ENCODE data around the gene NDUFS6.

NDUFS6 gene

DNA sequence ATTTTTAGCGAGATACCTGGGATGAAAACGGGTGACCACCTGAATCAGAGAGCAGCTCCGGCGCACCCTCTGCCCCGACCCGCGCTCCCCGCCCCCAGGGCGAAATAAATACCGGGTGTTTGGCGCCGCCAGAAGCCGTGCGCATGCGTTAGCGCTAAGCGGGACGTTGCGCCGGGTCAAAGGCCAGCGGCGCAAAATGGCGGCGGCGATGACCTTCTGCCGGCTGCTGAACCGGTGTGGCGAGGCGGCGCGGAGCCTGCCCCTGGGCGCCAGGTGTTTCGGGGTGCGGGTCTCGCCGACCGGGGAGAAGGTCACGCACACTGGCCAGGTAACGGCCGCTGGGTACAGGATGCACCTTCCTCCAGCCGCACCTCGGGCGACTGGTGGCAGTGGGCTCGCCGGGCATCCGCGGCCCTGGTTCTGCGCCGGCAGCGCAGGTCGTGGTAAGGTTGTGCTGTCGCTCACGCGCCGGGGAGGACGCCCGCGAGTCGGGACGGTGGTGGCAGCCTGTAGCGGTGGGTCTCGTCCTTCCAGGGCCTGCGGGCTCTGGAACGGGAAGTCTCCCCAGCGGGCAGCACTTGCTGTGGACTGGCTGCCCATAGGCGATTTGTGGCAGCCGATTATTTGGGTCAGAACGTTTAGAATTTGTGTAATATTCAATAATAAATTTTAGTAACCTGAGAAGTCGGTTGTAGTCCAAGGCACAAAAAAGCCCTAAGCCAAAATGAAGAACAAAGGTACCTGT is at the start of gene NDUFS6:
TSS of gene NDUFS6 (plus strand) at position 186 of the 745 bp plus-strand sequence. CDS start at position 197, 11 bp downstream.
- peak; percentile 78 to 79 for DNase-seq

DNA sequence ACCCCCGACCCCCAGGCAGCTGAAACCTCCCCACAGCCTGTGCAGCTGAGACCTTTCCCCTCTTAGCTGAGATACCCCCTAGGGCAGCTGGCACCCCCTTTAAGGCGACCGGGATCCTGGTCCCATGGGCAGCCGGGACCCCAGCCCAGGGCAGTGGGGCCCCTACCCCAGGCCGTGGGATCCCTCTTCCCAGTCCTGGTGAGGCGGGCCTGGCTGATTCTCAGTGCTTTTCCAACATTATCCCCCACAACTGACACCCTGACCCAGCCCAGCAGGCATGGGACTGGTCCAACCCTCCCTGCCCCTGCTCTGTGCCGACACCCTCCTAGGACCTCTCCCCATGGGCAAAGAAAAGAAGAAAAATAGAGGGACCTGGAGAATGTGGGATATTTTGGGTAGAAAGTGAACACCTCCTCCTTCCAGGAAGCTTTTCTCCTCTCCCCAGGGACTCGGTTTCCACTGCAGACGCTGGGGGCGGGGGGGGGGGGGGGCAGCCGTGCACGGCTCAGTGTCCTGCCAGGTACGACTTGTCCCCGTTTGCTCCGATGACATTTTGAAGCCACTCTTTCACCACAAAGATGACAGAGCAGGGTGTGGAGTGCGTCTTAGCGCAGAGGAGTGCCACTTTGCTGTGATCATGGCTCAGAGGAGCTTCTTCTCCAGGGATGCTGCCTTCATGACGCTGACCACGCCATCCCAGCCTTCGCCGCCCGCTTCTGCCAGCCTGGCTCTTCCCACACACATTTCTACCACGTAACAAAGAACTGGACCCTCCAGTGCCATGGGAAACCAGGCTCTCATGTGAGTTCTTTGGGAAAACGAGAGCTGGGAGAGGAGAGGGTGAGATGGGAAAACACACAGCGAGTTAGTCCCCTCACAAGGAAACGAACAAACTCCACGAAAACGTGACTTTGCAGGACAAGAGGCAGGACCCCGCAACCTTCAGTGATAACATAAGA is 49.1 kb upstream of the NDUFS6 start:
- DNase-seq: no peak

DNA sequence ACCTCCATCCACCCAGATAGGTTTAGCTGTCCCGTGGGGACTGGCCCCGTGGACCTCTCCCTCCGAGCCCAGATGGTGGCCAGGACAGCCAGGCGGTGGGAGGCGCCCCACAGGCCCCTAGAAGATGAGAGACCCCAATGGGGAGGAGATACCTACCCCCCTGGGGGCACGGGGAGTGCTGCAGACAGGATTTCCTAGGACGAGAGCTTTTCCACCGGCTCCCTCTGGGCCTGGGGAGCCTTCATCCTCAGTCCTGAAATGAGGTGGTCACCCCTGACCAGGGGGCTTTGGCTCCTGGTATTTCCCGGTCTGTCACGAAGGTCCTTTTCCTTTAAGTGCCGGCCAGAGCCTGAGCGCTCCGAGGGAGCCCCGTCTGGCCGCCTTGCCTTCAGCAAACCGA is 48.3 kb upstream of the NDUFS6 start:
- no peak for DNase-seq

DNA sequence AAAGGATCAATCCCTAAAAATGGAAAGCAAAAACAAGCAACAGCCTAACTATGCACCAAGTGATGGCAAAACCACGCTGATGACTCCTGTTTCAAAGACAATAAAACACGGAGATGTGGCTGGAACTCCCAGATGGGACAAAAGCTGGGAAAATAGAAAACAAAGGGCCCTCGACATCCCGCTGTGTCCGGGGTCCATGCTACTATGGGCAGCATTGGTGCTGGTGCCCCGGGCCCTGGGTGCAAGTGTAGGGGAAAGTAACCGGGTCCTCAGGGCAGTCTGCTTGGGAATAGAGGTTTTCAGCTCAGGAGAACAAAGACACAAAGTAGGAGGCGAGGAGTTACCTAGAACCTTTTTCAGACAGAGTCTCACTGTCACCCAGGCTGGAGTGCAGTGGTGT is 47.7 kb upstream of the NDUFS6 start:
- no peak for DNase-seq

DNA sequence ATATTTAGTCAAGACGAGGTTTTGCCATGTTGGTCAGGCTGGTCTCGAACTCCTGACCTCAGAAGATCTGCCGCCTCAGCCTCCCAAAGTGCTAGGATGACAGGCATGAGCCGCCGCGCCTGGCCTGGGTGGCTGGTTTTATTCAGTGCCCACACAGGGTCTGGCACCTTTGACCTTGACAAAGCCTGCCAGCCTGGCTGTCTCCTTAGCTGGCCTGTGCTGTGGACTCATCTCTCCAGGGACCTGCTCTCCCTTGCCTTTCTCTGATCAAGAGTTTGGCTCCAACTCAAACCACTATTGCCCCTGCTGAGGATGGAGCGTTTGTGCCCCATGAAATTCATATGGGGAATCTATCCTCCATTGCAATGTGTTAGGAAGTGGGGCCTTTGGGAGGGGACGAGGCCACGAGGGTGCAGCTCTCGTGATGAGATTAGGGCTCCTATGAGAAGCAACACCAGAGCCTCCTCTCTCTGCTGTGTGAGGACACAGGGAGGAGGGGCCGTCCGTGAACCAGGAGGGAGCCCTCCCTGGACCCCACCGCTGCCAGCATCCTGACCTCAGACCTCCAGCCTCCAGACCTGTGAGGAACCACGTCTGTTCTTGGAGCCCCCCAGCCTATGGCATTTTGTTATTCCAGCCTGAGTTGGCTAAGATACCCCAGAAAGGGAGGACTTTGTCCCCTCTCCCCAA is 46.5 kb upstream of the NDUFS6 start:
- no peak for DNase-seq

DNA sequence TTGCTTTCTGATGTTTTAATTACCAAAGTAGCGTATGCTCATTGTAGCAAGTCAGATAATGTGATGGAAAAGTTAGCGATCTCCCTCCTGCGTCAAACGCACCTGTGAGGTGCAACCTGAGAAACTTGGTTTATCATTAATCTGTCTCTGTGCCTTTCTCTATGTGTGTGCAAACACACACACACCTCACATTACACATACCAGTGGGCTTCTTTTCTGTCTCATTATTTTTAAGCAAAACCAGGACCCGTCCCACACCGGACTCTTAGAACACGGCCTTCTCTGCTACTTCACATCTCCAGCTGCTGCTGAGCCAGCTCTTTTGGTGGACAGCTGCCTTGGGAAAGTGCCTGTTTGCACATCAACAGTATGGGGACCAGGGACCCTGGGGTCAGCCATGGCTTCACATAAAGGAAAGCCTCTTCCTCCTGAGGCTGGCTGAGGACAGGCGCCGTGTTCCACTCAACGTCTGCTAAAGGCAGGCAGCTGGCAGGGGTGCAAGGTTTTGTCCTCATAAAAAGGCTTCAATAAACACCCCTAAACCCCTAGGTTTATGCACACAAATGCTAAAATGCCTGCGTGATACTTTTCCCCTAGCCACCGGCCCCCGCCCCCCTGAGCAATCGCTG is 45.8 kb upstream of the NDUFS6 start:
- no peak for DNase-seq

DNA sequence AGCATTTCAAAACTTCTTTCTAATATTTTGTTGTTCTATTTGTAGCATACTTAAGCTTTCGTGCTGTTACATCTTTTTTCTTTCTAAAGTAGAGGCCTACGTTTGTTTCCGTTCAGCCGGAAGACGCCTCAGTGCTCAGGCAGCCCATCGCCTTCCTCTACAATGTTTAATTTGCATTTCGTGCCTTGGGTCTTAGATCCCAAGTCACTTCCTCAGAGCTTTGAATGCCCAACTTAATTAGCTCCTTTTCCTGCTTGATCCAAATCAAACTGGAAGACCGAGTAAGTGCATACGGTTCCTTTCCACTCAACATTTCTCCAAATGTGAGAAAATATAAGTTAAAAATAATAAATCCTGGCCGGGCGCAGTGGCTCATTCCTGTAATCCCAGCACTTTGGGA is 44.7 kb upstream of the NDUFS6 start:
- DNase-seq: no peak

DNA sequence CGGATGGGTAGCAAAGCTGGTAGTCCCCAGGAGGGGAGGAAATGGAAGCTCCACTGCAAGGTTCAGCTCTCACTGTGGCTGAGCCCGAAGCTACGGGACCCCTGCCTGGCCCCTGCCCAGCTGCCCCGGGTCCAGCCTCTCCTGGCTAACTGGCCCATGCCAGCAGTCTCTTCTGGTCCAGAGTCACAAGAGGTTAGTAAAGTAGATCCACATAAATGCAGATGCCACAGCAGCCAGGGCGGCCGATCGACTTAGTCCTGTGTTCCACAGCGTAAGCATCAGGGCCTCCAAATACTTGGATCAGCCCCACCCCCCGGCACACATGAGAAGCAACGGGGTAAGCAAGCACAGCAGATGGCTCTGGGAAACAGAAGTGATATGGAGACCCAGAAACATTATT is 43.7 kb upstream of the NDUFS6 start:
- DNase-seq: no peak

DNA sequence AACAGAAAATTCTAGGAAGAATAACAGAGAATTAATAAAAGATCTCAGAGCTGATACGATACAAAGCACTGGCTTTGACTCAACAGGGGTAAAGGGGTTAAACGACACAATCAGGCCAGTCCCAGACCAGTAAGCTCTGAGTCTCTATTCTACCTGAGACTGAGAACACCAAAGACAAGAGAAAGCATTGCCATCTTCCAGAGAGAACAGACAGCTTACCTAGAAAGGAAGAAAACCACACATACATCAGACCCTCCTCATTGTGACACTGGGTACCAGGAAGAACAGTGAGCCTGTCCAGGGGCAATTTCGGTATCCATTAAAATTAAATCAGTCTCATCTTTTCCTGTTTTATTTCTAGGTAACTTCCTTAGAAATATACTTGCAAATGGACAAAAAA is 42.6 kb upstream of the NDUFS6 start:
- no peak for DNase-seq

DNA sequence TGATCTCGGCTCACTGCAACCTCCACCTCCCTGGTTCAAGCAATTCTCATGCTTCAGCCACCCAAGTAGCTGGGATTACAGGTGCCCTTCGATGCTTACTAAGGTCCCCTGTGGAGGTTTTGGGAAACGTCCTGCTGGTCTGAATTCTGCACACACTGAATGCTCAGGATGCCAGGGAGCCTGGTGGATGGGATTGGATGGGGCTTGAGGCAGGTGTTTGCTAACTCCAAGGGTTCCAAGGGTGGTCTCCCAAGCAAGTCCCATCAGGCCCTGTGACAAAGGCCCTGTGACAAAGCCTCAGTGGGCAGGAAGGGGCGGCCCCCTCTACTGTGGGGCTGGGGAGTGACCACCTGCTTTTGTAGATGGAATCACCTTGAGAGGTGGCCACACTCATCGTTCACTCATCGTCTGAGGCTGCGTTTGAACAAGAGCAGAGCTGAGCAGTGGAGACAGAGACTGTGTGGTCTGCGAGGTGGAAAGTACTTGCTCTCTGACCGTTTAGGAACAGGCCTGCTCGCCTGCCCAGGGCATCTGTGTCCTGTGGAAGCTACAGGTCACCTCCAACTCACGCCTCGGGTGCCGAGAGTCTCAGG is 41.7 kb upstream of the NDUFS6 start:
- DNase-seq: no peak

DNA sequence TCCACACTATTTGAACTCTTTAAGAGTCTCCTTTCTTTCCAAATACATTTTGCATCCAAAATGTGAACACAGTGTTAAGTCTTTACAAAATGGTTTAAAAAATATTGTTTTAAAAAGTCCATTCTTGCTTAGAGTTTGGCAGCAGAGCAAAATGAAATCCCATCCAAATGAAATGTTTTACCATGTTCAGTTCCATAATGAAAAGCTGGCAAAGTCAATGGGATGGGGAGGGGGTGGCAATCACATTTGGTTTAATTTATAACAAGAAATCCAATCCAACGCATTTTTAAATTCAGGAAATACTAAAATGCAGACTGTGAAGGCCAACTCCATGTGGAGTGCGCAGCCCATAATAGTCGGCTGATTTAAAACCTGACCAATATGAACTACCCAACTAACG is 41.0 kb upstream of the NDUFS6 start:
- no peak for DNase-seq

DNA sequence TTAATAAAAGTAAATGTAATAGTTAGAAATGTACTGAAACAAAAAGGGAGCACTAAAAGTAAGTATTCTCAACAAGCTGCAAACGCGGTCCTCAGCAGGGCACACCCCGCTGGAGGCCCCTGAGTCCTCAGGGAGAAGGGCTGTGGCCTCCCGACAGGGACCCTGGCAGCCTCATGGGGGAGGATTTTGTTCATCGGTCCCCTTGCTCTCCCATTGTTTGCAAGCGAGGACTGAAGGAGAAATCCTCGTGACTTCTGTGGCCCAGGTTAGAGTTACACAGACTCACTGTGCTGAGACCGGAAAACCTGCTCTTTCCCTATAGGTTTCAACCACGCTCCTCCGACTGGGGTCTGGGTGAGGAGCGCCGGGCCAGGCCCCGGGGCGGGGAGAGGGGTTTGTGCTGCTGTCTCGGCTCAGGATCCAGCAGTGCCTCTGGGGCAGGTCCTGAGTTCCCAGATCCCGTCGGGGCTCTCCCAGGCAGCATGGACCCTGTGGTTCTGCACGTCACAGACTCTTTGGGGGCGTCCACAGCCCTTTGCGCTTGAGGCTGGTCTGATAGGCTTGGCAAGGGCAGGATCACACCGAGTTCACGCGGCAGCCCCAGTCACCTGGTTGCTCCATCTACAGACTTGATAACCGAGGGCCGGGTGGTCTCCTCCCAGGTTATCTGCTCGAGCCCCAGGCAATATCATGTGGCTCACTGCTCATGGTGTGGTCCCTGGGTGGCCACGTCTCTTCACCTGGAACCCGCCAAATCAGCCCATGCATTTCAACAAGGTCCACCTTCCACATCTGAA is 40.4 kb upstream of the NDUFS6 start:
- no peak for DNase-seq

DNA sequence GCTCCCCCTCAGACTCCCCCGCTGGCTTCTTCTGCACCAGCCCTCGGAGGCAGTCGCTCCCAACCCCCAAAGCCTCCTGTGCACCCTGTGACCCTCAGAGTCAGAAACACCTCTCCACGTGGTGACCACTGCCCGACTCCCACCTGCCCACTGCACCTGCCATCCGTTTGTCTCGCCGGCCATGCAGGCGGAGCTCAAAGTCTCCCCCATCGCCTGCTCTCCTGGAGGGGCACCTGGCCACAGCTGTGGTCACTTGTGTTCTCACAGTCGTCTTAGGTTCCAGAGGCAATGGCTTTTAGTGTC is 39.8 kb upstream of the NDUFS6 start:
- no peak for DNase-seq

DNA sequence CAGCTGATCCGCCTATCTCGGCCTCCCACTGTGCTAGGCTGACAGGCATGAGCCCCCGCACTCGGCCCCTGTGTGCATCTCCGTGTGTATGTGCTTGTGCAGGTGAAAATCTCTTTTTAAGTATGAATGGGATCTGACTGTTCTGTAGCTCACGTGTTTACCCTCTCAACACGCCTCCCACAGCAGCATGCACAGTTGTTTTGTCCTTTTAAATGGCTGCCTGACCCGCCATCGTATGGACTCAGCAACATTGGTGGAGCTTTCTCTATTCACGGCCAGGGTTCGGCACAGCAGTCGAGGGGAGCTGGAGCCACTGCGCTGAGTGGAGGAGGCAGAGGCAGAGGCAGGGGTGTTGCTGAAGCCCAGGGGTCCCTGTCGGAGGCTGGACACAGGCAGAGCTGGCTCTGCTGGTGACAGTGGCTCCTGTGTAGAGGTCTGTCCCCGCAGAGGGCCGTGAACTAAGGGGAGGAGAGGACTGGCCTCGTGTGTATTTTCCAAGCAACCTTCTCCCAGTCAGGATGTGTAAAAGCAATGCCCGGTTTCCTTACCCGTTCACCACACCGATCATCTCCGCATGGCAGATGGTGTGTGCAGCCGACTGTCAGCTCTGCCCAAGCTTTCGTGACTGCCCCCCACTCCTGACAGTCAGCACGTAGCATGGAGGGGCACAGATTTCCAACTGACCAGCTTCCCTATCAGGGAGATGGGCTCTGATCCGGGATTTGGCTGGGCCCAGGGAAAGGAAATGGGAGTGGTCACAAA is 38.9 kb upstream of the NDUFS6 start:
- no peak for DNase-seq

DNA sequence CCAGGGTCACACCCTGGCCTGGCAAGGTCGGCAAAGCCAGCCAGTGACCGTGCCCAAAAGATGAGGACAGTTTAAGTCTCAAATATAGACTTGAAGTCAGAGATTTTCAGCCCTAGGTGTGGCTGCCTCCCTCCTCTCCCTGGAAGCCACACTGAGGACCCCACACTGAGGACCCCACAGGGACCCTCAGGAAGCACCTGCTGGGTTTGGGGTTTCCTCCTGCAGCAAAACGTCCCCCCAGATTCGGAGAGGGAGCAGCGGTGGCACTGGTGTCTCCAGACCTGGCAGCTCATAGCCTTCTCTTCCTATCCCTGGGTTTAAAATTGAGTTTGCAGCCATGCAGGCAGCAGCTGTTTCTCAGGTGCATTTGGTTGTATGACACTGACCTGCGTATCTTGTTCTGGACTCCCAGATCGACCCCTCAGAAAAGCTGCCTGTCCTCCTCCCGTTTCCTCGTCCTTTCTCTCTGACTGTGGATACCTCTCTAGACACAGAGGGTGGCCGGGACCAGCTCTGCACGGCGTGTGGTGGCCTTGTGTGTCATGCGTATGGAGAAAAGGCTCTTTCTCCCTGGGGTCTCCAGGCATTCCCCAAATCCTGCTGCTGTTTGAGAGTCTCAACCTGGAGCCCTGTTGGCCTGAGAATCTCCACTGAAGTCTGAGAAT is 38.2 kb upstream of the NDUFS6 start:
- no peak for DNase-seq

DNA sequence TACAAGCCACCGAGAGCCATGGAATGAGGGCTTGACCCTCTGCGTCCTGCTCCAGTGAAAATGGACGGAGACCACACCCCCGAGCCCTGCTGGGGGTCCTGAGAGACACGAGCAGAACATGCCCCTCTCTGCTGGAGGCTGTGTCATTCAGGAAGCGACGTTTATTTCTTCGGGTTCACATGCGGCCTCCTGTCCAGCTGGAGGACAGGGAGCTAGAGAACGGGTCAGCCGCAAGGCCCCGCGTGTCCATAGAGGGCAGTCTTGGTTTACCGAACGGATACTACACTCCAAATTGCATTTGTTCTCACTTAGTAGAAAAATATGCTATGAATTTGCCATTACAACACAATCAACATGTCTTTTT is 37.7 kb upstream of the NDUFS6 start:
- peak in 1 of 2 donors; percentile 26 for DNase-seq

DNA sequence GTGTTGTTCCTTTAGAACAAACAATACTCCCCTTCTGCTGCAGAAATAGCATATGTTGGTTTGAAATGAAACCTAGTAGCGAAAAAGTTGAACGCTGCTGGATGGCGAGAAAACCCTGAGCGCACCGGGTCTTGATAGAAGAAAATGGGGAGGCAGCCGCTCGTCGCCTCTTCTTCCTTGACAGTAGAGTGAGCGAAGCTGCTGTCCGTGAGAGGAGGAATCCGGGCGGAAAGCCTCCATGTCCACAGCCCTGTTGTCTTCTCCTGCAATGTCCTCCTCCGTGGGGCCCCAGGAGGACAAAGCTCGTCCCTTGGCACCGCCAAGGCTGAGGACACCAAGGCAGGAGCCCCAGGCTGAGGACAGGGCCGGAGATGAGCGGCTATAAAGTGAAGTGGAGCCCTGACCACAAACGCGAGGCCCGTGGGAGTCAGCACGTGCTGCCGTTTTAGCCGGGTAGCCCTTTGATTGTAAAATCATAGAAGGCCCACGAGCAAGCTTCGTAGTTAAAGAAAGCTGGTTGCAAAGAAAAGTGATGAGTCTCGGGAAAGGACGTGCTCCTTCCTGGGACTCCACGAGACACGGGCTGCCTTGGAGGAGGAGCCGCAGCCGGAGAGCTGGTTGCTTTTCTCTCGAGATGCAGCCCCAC is 37.1 kb upstream of the NDUFS6 start:
- DNase-seq: no peak

DNA sequence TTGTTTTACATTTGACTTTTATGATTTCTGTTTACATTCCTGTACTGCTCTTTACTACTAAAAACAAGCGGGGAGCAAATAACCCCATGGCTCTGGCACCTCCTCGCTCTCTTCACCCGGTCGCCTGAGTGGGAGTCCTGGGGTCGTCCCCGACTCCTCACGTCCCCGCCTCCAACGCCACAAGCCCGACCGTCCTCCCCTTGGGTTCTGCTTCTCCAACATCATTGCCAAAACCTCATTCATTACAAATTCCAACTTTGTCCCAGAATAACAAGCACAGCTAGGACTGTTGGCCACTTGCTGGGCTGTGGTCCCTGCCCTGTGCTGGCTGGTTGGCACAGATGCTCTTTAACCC is 36.6 kb upstream of the NDUFS6 start:
- DNase-seq: no peak

DNA sequence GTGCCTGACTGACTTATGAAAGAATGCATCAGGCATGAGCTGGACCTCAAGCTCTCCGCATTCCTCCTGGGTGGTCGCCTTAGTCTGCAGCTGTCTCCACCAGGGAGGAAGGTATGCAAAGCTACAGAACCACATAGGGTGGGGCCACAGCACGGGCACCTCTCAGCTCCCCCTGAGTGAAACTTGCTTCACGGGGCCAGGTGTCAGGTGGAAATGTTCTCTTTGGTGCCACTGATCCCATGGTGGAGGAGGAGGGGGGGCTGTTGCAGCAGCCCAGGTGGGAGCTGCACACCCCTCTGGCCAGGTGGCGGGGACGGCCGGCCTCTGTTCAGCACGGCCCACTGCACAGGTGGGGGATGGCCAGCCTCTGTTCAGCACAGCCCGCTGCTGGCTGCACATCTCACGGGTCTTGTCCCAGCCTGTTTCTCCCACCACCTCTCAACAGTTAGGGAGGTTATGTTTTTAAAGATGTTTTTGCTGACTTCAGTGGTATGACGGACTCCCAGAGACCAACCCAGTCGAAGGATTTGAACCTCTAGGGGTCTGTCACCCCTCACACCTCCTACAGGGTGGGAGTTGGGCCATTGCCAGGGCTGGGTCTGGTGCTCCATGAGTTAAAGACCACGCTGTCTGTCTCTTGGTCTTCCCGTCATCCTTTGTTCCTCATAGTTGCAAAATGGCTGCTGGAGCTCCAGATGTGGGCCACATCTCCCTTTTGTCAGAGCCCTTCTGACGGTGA is 35.9 kb upstream of the NDUFS6 start:
- no peak for DNase-seq

DNA sequence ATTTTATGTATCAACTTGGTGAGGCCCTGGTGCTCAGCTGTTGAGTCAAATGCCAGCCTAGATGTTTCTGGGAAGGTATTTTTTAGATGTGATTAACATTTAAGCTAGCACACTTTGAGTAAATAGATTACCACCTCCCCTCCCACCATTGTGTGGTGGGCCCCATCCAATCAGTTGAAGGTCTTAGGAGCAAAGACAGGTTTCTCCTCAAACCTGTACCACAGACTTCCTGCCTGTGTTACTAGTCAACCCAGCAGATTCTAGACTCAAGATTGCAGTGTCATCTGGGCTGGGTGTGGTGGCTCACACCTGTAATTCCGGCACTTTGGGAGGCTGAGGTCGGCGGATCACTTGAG is 35.3 kb upstream of the NDUFS6 start:
- no peak for DNase-seq

Measured in activated CD4-positive, alpha-beta T cell treated with anti-CD3 and anti-CD28 coated beads for 4 hours (primary cell).